DND-41 (cell line): Measurements from ENCODE around the gene RASSF8.

ENCODE experiments used
- ATAC-seq: fragments of 200-7000 bp; cut with Tn5 transposase; 3 replicates; pipeline ENCODE4 v1.9.1; 2021; ENCODE audit warnings: low read depth; ENCODE audit not compliant: insufficient read depth
- DNase-seq: peaks from one replicate; pipeline ENCODE4 v3.0.0-alpha.2; 2020
- H2AFZ ChIP-seq: 2 replicates; pipeline ENCODE4 v1.6.0; 2012; ENCODE audit warnings: low read depth, low read length
- H3K27ac ChIP-seq: 2 replicates; pipeline ENCODE4 v1.5.1; 2012; ENCODE audit warnings: low read length, inconsistent platforms
- H3K27me3 ChIP-seq: fragments of 200-600 bp; sonication (generic); 2 replicates; pipeline ENCODE4 v1.6.0; 2012; ENCODE audit warnings: low read length, mild to moderate bottlenecking, inconsistent platforms; ENCODE audit not compliant: insufficient read depth, poor library complexity
- H3K36me3 ChIP-seq: 2 replicates; pipeline ENCODE4 v1.5.1; 2012; ENCODE audit warnings: low read length, inconsistent platforms; ENCODE audit not compliant: insufficient read depth
- H3K4me1 ChIP-seq: 2 replicates; pipeline ENCODE4 v1.5.1; 2012; ENCODE audit warnings: mild to moderate bottlenecking, low read length; ENCODE audit not compliant: insufficient read depth
- H3K4me2 ChIP-seq: 2 replicates; pipeline ENCODE4 v1.6.0; 2012; ENCODE audit warnings: mild to moderate bottlenecking, moderate library complexity, low read length, inconsistent platforms; ENCODE audit not compliant: insufficient read depth
- H3K4me3 ChIP-seq, 2 experiments: fragments of 200-600 bp in 1 of 2; shearing (Covaris generic) in 1 of 2; 2 replicates each; pipeline ENCODE4 v1.5.1; 2012 to 2016; ENCODE audit warnings: inconsistent platforms in 2 of 2, low read length in 2 of 2, mild to moderate bottlenecking in 2 of 2, low read depth in 1 of 2, moderate library complexity in 1 of 2
- H3K79me2 ChIP-seq: 2 replicates; pipeline ENCODE4 v1.6.0; 2012; ENCODE audit warnings: low read length, inconsistent platforms; ENCODE audit not compliant: insufficient read depth
- H3K9ac ChIP-seq: 2 replicates; pipeline ENCODE4 v1.6.0; 2012; ENCODE audit warnings: low read depth, mild to moderate bottlenecking, inconsistent platforms, low read length, moderate library complexity
- H3K9me3 ChIP-seq: 2 replicates; pipeline ENCODE4 v1.5.1; 2012; ENCODE audit warnings: low read length, moderate library complexity, mild to moderate bottlenecking, inconsistent platforms; ENCODE audit not compliant: insufficient read depth, severe bottlenecking
- H4K20me1 ChIP-seq: 2 replicates; pipeline ENCODE4 v1.6.0; 2012; ENCODE audit warnings: low read length; ENCODE audit not compliant: insufficient read depth
- EZH2 ChIP-seq: IDR thresholded peaks from 3 replicates; pipeline ENCODE4 v1.6.1; 2012; ENCODE audit warnings: borderline replicate concordance, low read depth, mild to moderate bottlenecking, moderate library complexity, low read length, inconsistent platforms; ENCODE audit not compliant: severe bottlenecking
- TF ChIP-seq, protein P1 (sequence below): IDR thresholded peaks from 2 replicates; pipeline ENCODE4 v1.5.1; 2012; ENCODE audit warnings: borderline replicate concordance, low read length, moderate library complexity, mild to moderate bottlenecking; ENCODE audit not compliant: poor library complexity, severe bottlenecking; ENCODE audit errors: extremely low read depth

Gene RASSF8

DNA sequence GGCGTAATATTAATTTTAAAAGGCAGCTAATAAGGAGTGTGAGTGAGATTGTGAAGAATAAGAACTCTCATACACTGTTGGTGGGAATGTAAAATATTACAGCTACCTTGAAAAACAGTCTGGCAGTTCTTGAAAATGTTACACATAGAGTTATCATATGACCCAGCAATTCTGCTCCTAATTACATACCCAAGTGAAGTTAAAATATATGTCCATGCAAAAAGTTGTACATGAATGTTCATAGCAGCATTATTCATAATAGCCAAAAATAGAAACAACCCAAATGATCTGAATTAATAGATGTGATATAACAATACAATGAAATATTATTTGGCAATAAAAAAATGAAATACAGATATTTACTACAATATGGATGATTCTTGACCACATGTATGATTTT lies 68.2 kb downstream of the RASSF8 start:
- no peaks in the 10 kb centered on the region for H3K79me2 ChIP-seq
- H3K4me1 ChIP-seq: no peaks in the 10 kb centered on the region
- H3K27me3 ChIP-seq: peaks cover 15% of the 10 kb centered on the region
- no peak overlapping the region for H3K9ac ChIP-seq
- no peaks in the 10 kb centered on the region for H4K20me1 ChIP-seq
- no peak overlapping the region for H3K4me2 ChIP-seq
- TF ChIP-seq EZH2: no peak
- TF ChIP-seq, protein P1, sequence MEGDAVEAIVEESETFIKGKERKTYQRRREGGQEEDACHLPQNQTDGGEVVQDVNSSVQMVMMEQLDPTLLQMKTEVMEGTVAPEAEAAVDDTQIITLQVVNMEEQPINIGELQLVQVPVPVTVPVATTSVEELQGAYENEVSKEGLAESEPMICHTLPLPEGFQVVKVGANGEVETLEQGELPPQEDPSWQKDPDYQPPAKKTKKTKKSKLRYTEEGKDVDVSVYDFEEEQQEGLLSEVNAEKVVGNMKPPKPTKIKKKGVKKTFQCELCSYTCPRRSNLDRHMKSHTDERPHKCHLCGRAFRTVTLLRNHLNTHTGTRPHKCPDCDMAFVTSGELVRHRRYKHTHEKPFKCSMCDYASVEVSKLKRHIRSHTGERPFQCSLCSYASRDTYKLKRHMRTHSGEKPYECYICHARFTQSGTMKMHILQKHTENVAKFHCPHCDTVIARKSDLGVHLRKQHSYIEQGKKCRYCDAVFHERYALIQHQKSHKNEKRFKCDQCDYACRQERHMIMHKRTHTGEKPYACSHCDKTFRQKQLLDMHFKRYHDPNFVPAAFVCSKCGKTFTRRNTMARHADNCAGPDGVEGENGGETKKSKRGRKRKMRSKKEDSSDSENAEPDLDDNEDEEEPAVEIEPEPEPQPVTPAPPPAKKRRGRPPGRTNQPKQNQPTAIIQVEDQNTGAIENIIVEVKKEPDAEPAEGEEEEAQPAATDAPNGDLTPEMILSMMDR: no peak
- H3K9me3 ChIP-seq: no peaks in the 10 kb centered on the region
- DNase-seq (no peak), ATAC-seq (no peak)
- no peaks in the 10 kb centered on the region for H3K36me3 ChIP-seq
- no peak overlapping the region for H3K27ac ChIP-seq
- H3K4me3 ChIP-seq: no peak overlapping the region
- no peak overlapping the region for H2AFZ ChIP-seq

DNA sequence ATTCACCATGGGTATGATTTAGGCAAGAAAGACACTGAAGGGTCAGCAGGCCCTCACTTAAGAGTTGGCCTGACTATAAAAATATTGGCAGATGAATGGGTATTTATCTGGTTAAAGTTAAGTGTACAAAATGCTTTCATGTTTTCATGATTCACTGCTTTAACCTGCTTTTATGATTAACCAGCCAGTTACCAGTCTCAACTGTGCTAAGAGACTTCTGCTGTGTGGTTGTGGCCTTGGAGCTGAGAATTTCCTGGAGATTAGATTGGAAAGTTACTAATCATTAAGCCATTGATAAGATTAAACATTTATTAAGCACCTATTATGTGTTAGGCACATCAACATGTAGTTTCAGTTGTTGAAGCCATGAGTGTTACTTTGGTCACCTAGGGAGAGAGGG lies 68.9 kb downstream of the RASSF8 start:
- H4K20me1 ChIP-seq: no peaks in the 10 kb centered on the region
- no peak overlapping the region for H3K9ac ChIP-seq
- no peaks in the 10 kb centered on the region for H3K9me3 ChIP-seq
- TF ChIP-seq, protein P1: no peak
- TF ChIP-seq EZH2: no peak
- no peak overlapping the region for H3K27ac ChIP-seq
- no peaks in the 10 kb centered on the region for H3K79me2 ChIP-seq
- H3K4me2 ChIP-seq: no peak overlapping the region
- DNase-seq (no peak), ATAC-seq (no peak)
- no peak overlapping the region for H2AFZ ChIP-seq
- no peaks in the 10 kb centered on the region for H3K4me1 ChIP-seq
- peaks cover 15% of the 10 kb centered on the region for H3K27me3 ChIP-seq
- no peaks in the 10 kb centered on the region for H3K36me3 ChIP-seq
- no peak overlapping the region for H3K4me3 ChIP-seq

DNA sequence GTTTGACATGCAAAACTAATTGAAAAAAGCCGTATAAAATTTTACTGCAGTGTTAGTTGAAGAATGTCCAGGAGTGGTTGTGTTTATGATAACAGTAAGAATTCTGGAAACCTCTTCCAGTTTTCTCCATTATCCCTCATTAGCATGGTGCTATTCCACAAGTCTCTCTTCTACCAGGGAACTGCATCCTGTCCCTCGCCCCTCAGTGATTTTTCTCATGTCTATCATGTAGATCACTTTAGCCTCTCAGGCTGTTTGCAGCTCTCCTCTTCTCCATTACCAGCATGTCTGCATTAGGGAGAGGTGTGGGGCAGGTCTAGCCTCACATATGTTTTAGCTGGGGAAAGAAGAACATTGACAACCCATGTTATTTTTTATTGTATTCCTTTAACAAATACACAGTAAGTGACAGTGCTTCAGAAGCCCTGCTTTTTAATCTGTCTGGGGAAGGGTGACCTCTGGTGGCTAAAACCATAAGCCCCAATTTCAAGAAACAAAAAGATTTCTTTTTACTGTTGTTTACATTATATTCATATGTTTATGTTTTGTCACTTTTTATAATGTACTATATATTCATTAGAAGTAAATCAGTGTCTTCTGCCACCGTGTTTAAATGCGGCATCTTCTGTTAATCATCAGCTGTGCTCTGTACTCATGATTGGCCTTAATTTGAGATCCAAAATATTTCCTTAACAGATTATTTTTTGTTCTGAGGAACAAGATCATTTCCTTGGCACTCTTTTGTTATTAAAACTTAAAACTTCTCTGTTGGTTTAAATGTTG lies 70.7 kb downstream of the RASSF8 start:
- Histone ChIP-seq H3K27ac (no peak overlapping the region), H3K9ac (no peak overlapping the region), H4K20me1 (no peaks in the 10 kb centered on the region), H3K79me2 (no peaks in the 10 kb centered on the region), H3K36me3 (no peaks in the 10 kb centered on the region), H3K9me3 (no peaks in the 10 kb centered on the region), H3K27me3 (peaks cover 15% of the 10 kb centered on the region), H3K4me2 (no peak overlapping the region), H2AFZ (no peak overlapping the region), H3K4me1 (no peaks in the 10 kb centered on the region), H3K4me3 (no peak overlapping the region)
- DNase-seq (peak; percentile 15), ATAC-seq (peak; percentile 40; the same call in 1 of the 3 replicates)
- TF ChIP-seq, protein P1: peak; percentile 76
- TF ChIP-seq EZH2: no peak
